Tibial artery (tissue), 4 donors: Measurements from ENCODE around the gene BRD8.

Experiments
- DNase-seq, 2 donors: peaks; one replicate each; pipeline ENCODE4 v3.0.0-alpha.2; 2019
- H3K27ac ChIP-seq, 2 donors: fragments of 200-600 bp; sonication (generic) in 1 of 2; 1 replicate in 1 of 2; 2 replicates in 1 of 2; pipeline ENCODE4 v1.5.1; 2018 to 2019; ENCODE audit warnings: mild to moderate bottlenecking in 1 of 2
- H3K27me3 ChIP-seq, 2 donors: fragments of 200-600 bp; sonication (generic) in 1 of 2; one replicate each; pipeline versions ENCODE4 v1.5.1 to v1.6.0; 2016 to 2019
- H3K36me3 ChIP-seq, 3 donors: fragments of 200-600 bp; sonication (generic) in 2 of 3; one replicate each; pipeline ENCODE4 v1.5.1; 2016 to 2019; ENCODE audit warnings: mild to moderate bottlenecking in 2 of 3
- H3K4me1 ChIP-seq, 4 donors: fragments of 200-600 bp; sonication (generic) in 2 of 4; 1 replicate in 3 of 4; 2 replicates in 1 of 4; pipeline ENCODE4 v1.5.1; 2016 to 2019
- H3K4me3 ChIP-seq, 2 donors: fragments of 200-600 bp; sonication (generic) in 1 of 2; 1 replicate in 1 of 2; 2 replicates in 1 of 2; pipeline ENCODE4 v1.5.1; 2018 to 2019; ENCODE audit warnings: mild to moderate bottlenecking in 2 of 2
- H3K9me3 ChIP-seq, 3 donors: fragments of 200-600 bp; sonication (generic) in 1 of 3; one replicate each; pipeline ENCODE4 v1.5.1; 2016 to 2019
- CTCF ChIP-seq, 2 experiments: fragments of 200-600 bp in 1 of 2; fragments of 450-650 bp in 1 of 2; IDR thresholded peaks; one replicate each; pipeline ENCODE4 v1.5.1; 2017 to 2019; ENCODE audit warnings: antibody characterized with exemption in 2 of 2, mild to moderate bottlenecking in 1 of 2, moderate library complexity in 1 of 2
- intact Hi-C: fragments of 100-400 bp; cut with DNase I; formaldehyde crosslinking; loops from one replicate; pipeline ENCODE4 v1.15.0; 2023; ENCODE audit warnings: low total_unique reads

Gene BRD8

GRCh38 chr5:138141734-138142133, 36.7 kb downstream of the BRD8 start:
- peaks cover 0 to 11% (median 4%) of the 10 kb centered on the region in 4 donors for H3K4me1 ChIP-seq
- intact Hi-C loops = loop anchor here (5.0 kb wide), 1 partner anchor 1499 kb away; no protein-coding TSS in a partner anchor

GRCh38 chr5:138140268-138140667, 38.2 kb downstream of the BRD8 start:
- Histone ChIP-seq H3K27ac (no peak overlapping the region), H3K4me1 (peaks cover 0 to 11% (median 4%) of the 10 kb centered on the region in 4 donors), H3K9me3 (no peaks in the 10 kb centered on the region), H3K4me3 (no peak overlapping the region), H3K36me3 (no peaks in the 10 kb centered on the region), H3K27me3 (no peaks in the 10 kb centered on the region)
- no peak for TF ChIP-seq CTCF (IDR thresholded peaks at IDR 0.05)
- intact Hi-C loops = loop anchor here (5.0 kb wide), 1 partner anchor 1498 kb away; no protein-coding TSS in a partner anchor
- DNase-seq = no peak

More at GRCh38 chr5:138141734-138142133, 36.7 kb downstream of the BRD8 start:
- TF ChIP-seq CTCF (IDR thresholded peaks at IDR 0.05) = no peak
- no peak for DNase-seq
- Histone ChIP-seq H3K4me3 (no peak overlapping the region), H3K27ac (no peak overlapping the region), H3K36me3 (no peaks in the 10 kb centered on the region), H3K9me3 (no peaks in the 10 kb centered on the region), H3K27me3 (no peaks in the 10 kb centered on the region)

GRCh38 chr5:138139781-138140090, 38.7 kb downstream of the BRD8 start:
- no peak for TF ChIP-seq CTCF (IDR thresholded peaks at IDR 0.05)
- intact Hi-C loops = loop anchor here (5.0 kb wide), 1 partner anchor 1497 kb away; no protein-coding TSS in a partner anchor

GRCh38 chr5:138138949-138139780, 39.3 kb downstream of the BRD8 start, which contains the start of gene NME5:
NME5 (minus strand) TSS chr5:138139428; CDS start chr5:138138780, 648 bp downstream.
- intact Hi-C loops = no loop called here

More at GRCh38 chr5:138139781-138140090, 38.7 kb downstream of the BRD8 start:
- Histone ChIP-seq H3K4me1 (peaks cover 0 to 11% (median 4%) of the 10 kb centered on the region in 4 donors), H3K9me3 (no peaks in the 10 kb centered on the region), H3K27me3 (no peaks in the 10 kb centered on the region), H3K27ac (no peak overlapping the region), H3K4me3 (peak overlapping the region in 1 of 2 donors; percentile 50), H3K36me3 (no peaks in the 10 kb centered on the region)
- DNase-seq = no peak

GRCh38 chr5:138132543-138132942, 45.9 kb downstream of the BRD8 start:
- no peaks in the 10 kb centered on the region for H3K4me1 ChIP-seq
- no peak overlapping the region for H3K27ac ChIP-seq
- no peaks in the 10 kb centered on the region for H3K27me3 ChIP-seq
- no peak for DNase-seq
- no peak overlapping the region for H3K4me3 ChIP-seq
- no peaks in the 10 kb centered on the region for H3K36me3 ChIP-seq
- no peak for TF ChIP-seq CTCF (IDR thresholded peaks at IDR 0.05)
- intact Hi-C loops = loop anchor here (5.0 kb wide), 2 partner anchors 55 to 355 kb away; no protein-coding TSS in a partner anchor
- no peaks in the 10 kb centered on the region for H3K9me3 ChIP-seq

More at GRCh38 chr5:138138949-138139780, 39.3 kb downstream of the BRD8 start, which contains the start of gene NME5:
- Histone ChIP-seq H3K4me1 (peaks cover 0 to 11% (median 4%) of the 10 kb centered on the region in 4 donors), H3K27me3 (no peaks in the 10 kb centered on the region), H3K4me3 (peak within 1 kb of the TSS; percentile 50 to 54), H3K9me3 (no peaks in the 10 kb centered on the region), H3K27ac (no peak within 1 kb of the TSS), H3K36me3 (no peaks in the 10 kb centered on the region)
- peak in 1 of 2 donors; percentile 30 for DNase-seq
- no peak for TF ChIP-seq CTCF (IDR thresholded peaks at IDR 0.05)
